Measurements from ENCODE around the gene ANLN.
"Not testable (repeated sequence)": the region's sequence is repeated elsewhere in the genome, so short reads cannot be mapped to it uniquely, and the experiment has no call there.

The ANLN gene

GRCh38 chr7:36487756-36488336 is 98.2 kb downstream of the ANLN start:
- peak; percentile 92 for TF ChIP-seq ZNF654 (tag by site-specific recombination; IDR thresholded peaks at IDR 0.05; ENCODE audit: low read depth)
- TF ChIP-seq ZNF837 (tag by site-specific recombination; IDR thresholded peaks at IDR 0.05), result no peak
- TF ChIP-seq, protein P1, sequence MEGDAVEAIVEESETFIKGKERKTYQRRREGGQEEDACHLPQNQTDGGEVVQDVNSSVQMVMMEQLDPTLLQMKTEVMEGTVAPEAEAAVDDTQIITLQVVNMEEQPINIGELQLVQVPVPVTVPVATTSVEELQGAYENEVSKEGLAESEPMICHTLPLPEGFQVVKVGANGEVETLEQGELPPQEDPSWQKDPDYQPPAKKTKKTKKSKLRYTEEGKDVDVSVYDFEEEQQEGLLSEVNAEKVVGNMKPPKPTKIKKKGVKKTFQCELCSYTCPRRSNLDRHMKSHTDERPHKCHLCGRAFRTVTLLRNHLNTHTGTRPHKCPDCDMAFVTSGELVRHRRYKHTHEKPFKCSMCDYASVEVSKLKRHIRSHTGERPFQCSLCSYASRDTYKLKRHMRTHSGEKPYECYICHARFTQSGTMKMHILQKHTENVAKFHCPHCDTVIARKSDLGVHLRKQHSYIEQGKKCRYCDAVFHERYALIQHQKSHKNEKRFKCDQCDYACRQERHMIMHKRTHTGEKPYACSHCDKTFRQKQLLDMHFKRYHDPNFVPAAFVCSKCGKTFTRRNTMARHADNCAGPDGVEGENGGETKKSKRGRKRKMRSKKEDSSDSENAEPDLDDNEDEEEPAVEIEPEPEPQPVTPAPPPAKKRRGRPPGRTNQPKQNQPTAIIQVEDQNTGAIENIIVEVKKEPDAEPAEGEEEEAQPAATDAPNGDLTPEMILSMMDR (tag by site-specific recombination; IDR thresholded peaks at IDR 0.05), result peak; percentile 32; the same call in 1 of the 2 replicates
- TF ChIP-seq ZBTB21 (tag by site-specific recombination; IDR thresholded peaks at IDR 0.05), result no peak
- peak; percentile 86 for TF ChIP-seq TCF7L2 (IDR thresholded peaks at IDR 0.05; ENCODE audit: borderline replicate concordance, low read depth, low read length)
- ChIA-PET CTCF (interaction anchor here (0.6 to 8.0 kb wide), 39 partner anchors 9 to 721 kb away, joined by 3 to 111 read pairs (median 4); no protein-coding TSS in a partner anchor), POLR2A (no interaction called here)
- Histone ChIP-seq H3K9me3 (ENCODE audit: control insufficient read depth, insufficient read depth, low read depth, low read length) (no peaks in the 10 kb centered on the region), H3K4me3 (ENCODE audit: low read depth, low read length) (no peak overlapping the region), H3K27ac (ENCODE audit: extremely low read depth, low read depth, low read length) (no peak overlapping the region), H3K36me3 (ENCODE audit: control insufficient read depth in 2 of 2, insufficient read depth in 1 of 2, low read length in 2 of 2) (no peaks in the 10 kb centered on the region), H3K4me1 (ENCODE audit: control insufficient read depth, insufficient read depth, low read length) (no peaks in the 10 kb centered on the region)

DNA sequence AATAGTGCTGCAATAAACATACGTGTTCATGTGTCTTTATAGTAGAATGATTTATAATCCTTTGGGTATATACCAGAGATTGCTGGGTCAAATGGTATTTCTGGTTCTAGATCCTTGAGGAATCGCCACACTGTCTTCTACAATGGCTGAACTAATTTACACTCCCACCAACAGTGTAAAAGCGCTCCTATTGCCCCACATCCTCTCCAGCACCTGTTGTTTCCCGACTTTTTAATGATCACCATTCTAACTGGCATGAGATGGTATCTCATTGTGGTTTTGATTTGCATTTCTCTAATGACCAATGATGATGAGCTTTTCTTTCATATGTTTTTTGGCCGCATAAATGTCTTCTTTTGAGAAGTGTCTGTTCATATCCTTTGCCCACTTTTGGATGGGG is 99.0 kb downstream of the ANLN start:
- H3K4me1 ChIP-seq (ENCODE audit: control insufficient read depth, insufficient read depth, low read length); H3K9me3 ChIP-seq (ENCODE audit: control insufficient read depth, insufficient read depth, low read depth, low read length); H3K4me3 ChIP-seq (ENCODE audit: low read depth, low read length); H3K36me3 ChIP-seq (ENCODE audit: control insufficient read depth in 2 of 2, insufficient read depth in 1 of 2, low read length in 2 of 2); POLR2A ChIA-PET; H3K27ac ChIP-seq (ENCODE audit: extremely low read depth, low read depth, low read length): not testable (repeated sequence)
- peak; percentile 80; the same call in 1 of the 2 replicates for TF ChIP-seq ZNF184 (tag by site-specific recombination; IDR thresholded peaks at IDR 0.05)
- CTCF ChIA-PET, result interaction anchor here (0.7 to 8.0 kb wide), 10 partner anchors 17 to 710 kb away, joined by 3 to 111 read pairs (median 4); no protein-coding TSS in a partner anchor

DNA sequence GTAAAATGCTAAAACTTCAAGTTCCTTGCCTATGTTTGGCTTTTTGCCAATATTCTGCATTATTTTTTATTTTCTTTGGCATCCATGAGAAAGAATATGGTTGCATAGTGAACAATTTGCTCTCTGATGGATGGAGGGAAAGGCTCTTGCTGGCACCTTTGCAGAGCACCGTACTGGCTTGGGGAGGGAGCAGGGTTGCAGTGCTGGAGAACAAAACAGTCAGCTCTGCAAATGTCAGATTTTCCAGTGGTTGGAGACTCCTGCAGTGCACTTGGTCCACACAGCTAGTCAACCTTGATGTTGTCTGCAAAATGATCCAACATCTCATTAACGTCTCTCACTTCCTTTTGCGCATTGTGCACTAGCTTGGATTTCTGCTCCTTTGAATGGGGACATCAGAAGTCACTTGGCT is 100.8 kb downstream of the ANLN start:
- Histone ChIP-seq H3K4me3 (ENCODE audit: low read depth, low read length) (no peak overlapping the region), H3K4me1 (ENCODE audit: control insufficient read depth, insufficient read depth, low read length) (no peaks in the 10 kb centered on the region), H3K9me3 (ENCODE audit: control insufficient read depth, insufficient read depth, low read depth, low read length) (no peaks in the 10 kb centered on the region), H3K36me3 (ENCODE audit: control insufficient read depth in 2 of 2, insufficient read depth in 1 of 2, low read length in 2 of 2) (no peaks in the 10 kb centered on the region), H3K27ac (ENCODE audit: extremely low read depth, low read depth, low read length) (no peak overlapping the region)
- ChIA-PET POLR2A (no interaction called here), CTCF (interaction anchor here (0.6 to 8.0 kb wide), 6 partner anchors 11 to 708 kb away, joined by 3 to 111 read pairs (median 42); no protein-coding TSS in a partner anchor)
- TF ChIP-seq WT1 (tag by site-specific recombination; IDR thresholded peaks at IDR 0.05) (no peak), ZNF664 (tag by site-specific recombination; IDR thresholded peaks at IDR 0.05) (no peak), ZBTB1 (tag by site-specific recombination; IDR thresholded peaks at IDR 0.05) (no peak), ZNF76 (tag by site-specific recombination; IDR thresholded peaks at IDR 0.05; ENCODE audit: borderline replicate concordance, low read depth) (no peak), ZNF274 (IDR thresholded peaks at IDR 0.05; ENCODE audit: low read length) (no peak), ZNF274 (tag by site-specific recombination; IDR thresholded peaks at IDR 0.05; ENCODE audit: borderline replicate concordance) (no peak), RBAK (tag by site-specific recombination; IDR thresholded peaks at IDR 0.05) (no peak)

- TF ChIP-seq ZNF426 (tag by site-specific recombination; IDR thresholded peaks at IDR 0.05) (no peak), GLI4 (tag by site-specific recombination; IDR thresholded peaks at IDR 0.05) (no peak), ZNF776 (tag by site-specific recombination; IDR thresholded peaks at IDR 0.05; ENCODE audit: borderline replicate concordance) (no peak), PRDM6 (tag by site-specific recombination; IDR thresholded peaks at IDR 0.05) (no peak), ZSCAN23 (tag by site-specific recombination; IDR thresholded peaks at IDR 0.05) (no peak)
- TF ChIP-seq, protein P2, sequence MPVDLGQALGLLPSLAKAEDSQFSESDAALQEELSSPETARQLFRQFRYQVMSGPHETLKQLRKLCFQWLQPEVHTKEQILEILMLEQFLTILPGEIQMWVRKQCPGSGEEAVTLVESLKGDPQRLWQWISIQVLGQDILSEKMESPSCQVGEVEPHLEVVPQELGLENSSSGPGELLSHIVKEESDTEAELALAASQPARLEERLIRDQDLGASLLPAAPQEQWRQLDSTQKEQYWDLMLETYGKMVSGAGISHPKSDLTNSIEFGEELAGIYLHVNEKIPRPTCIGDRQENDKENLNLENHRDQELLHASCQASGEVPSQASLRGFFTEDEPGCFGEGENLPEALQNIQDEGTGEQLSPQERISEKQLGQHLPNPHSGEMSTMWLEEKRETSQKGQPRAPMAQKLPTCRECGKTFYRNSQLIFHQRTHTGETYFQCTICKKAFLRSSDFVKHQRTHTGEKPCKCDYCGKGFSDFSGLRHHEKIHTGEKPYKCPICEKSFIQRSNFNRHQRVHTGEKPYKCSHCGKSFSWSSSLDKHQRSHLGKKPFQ (tag by site-specific recombination; IDR thresholded peaks at IDR 0.05), result no peak
- H3K4me1 ChIP-seq (ENCODE audit: control insufficient read depth, insufficient read depth, low read length), result no peaks in the 10 kb centered on the region
- no peak overlapping the region for H3K27ac ChIP-seq (ENCODE audit: extremely low read depth, low read depth, low read length)
- H3K9me3 ChIP-seq (ENCODE audit: control insufficient read depth, insufficient read depth, low read depth, low read length), result no peaks in the 10 kb centered on the region
- H3K4me3 ChIP-seq (ENCODE audit: low read depth, low read length), result no peak overlapping the region
- POLR2A ChIA-PET, result no interaction called here
- CTCF ChIA-PET, result interaction anchor here (1.7 to 8.0 kb wide), 4 partner anchors 50 to 708 kb away, joined by 5 to 111 read pairs (median 54); no protein-coding TSS in a partner anchor
- no peaks in the 10 kb centered on the region for H3K36me3 ChIP-seq (ENCODE audit: control insufficient read depth in 2 of 2, insufficient read depth in 1 of 2, low read length in 2 of 2)
Observed at GRCh38 chr7:36491317-36491716, 101.7 kb downstream of the ANLN start.

Data from HEK293 (cell line).